Measurements from ENCODE around the gene SLC25A15.

The SLC25A15 gene

DNA sequence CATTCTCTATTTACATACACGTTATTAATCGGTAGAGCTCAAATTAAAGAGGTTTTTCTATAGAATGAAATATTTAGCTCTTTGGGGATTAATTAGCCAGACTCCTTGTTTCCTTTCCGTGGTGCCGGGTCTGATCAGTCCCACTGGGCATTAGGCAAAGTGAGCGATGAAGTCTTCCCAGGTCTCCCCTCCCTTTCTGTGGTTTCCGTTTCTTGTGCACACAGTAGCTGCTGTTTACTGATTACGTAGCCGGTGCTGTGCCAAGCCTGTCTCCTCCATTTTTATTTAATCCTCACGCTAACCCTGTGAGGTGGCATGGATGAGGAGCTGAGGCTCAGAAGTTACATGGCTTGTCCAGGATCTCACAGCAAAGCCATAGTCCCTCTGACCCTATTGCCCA, 9.0 kb downstream of the SLC25A15 start:
- H3K4me1 ChIP-seq (ENCODE audit: control insufficient read depth in 1 of 2, insufficient read depth in 1 of 2, low read depth in 1 of 2, low read length in 1 of 2), result peaks cover 0 to 4% of the 10 kb centered on the region in 2 experiments
- H3K27me3 ChIP-seq, result no peaks in the 10 kb centered on the region
- no peak overlapping the region for H3K4me3 ChIP-seq (ENCODE audit: low read depth in 1 of 2, low read length in 1 of 2)
- H3K27ac ChIP-seq, result no peak overlapping the region
- TF ChIP-seq, protein P1, sequence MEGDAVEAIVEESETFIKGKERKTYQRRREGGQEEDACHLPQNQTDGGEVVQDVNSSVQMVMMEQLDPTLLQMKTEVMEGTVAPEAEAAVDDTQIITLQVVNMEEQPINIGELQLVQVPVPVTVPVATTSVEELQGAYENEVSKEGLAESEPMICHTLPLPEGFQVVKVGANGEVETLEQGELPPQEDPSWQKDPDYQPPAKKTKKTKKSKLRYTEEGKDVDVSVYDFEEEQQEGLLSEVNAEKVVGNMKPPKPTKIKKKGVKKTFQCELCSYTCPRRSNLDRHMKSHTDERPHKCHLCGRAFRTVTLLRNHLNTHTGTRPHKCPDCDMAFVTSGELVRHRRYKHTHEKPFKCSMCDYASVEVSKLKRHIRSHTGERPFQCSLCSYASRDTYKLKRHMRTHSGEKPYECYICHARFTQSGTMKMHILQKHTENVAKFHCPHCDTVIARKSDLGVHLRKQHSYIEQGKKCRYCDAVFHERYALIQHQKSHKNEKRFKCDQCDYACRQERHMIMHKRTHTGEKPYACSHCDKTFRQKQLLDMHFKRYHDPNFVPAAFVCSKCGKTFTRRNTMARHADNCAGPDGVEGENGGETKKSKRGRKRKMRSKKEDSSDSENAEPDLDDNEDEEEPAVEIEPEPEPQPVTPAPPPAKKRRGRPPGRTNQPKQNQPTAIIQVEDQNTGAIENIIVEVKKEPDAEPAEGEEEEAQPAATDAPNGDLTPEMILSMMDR (IDR thresholded peaks at IDR 0.05), result no peak
- H3K36me3 ChIP-seq, result no peaks in the 10 kb centered on the region
- no peaks in the 10 kb centered on the region for H3K9me3 ChIP-seq

DNA sequence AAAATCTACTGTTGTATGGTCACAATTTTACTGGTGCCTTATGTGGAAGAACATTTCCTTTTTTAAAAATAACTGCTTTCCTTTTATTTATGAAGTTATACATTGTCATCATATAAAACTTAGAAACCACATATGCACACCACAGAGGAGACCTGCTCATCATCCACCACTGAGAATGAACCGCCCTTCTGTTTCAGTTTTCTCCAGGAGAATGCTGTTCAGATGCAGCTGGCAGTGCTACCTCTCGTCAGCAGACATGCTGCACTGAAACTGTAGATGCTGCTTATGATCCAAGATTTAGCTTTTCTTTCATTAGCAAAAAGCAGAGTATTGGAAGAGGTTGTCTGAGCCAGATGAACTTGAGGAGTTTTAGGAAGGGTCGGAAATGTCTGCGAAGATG, 10.1 kb downstream of the SLC25A15 start:
- no peaks in the 10 kb centered on the region for H3K36me3 ChIP-seq
- TF ChIP-seq, protein P1 (IDR thresholded peaks at IDR 0.05), result no peak
- H3K27me3 ChIP-seq, result no peaks in the 10 kb centered on the region
- no peaks in the 10 kb centered on the region for H3K9me3 ChIP-seq
- no peak overlapping the region for H3K4me3 ChIP-seq (ENCODE audit: low read depth in 1 of 2, low read length in 1 of 2)
- H3K27ac ChIP-seq, result no peak overlapping the region
- H3K4me1 ChIP-seq (ENCODE audit: control insufficient read depth in 1 of 2, insufficient read depth in 1 of 2, low read depth in 1 of 2, low read length in 1 of 2), result peaks cover 0 to 7% of the 10 kb centered on the region in 2 experiments

DNA sequence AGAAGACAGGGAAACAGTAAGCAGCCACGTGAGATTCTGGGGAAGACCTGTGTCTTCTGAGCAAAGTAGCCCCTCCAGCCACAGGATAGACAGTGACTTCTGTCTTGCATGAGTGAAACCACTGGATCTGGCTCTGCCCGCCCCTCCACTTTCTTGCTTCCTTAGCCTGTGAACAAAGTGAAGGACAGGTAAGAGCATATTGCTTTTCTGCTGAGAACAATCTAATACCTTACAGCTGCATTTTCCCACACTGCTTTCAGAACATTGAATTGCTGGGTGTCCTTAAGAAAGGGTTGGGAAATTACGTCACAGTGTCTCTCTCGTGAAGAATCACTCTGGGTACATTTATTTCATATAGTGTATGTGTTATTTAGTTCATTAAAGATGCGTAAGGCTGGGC, 11.1 kb downstream of the SLC25A15 start:
- Histone ChIP-seq H3K4me3 (ENCODE audit: low read depth in 1 of 2, low read length in 1 of 2) (no peak overlapping the region), H3K27me3 (no peaks in the 10 kb centered on the region), H3K4me1 (ENCODE audit: control insufficient read depth in 1 of 2, insufficient read depth in 1 of 2, low read depth in 1 of 2, low read length in 1 of 2) (peaks cover 0 to 7% of the 10 kb centered on the region in 2 experiments), H3K9me3 (no peaks in the 10 kb centered on the region), H3K36me3 (no peaks in the 10 kb centered on the region), H3K27ac (no peak overlapping the region)
- TF ChIP-seq, protein P1 (IDR thresholded peaks at IDR 0.05), result no peak

DNA sequence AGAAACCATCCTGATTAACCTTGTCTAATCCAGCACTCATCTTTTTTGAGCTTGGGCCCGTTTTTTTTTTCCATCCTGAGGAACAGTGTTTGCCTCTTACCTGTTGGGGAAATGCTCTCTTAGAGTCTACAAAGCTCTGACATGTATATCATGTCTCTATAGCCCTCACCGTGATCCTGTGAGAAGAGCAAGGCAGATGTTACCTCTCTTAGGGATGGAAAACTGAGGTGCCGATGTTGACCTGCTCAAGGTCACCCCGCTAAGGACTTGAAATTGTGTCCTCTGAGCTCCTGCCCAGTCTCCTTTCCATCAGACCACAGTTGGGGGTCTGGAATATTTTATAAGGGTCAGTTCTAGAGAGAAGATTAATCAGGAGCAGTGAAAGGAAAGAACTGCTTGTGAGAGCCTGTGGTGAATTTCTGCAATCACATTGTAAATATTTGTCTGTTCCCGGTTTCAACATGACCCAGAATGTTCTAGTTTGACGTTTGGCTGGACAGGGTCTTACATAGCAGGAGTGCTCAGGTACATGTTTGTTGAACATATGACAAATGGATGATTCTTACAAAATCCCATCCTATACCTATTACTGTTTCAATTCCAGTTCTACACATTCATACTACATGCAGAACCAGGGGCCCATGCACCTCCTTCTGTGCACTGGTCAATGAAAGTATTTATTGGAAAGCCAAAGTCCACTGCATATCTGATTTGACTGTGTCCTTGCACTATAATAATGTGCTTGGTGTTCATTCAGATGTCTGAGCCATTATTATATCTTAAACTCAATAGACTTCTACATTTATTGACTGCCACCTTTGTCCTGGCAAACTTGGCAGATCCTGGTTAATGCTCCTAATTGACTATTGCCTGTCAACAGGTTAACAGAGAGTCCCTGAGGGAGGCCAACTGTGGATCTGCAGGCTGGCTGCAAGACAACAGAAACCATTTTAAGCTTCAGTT, 12.1 kb downstream of the SLC25A15 start:
- Histone ChIP-seq H3K4me1 (ENCODE audit: control insufficient read depth in 1 of 2, insufficient read depth in 1 of 2, low read depth in 1 of 2, low read length in 1 of 2) (peaks cover 0 to 7% of the 10 kb centered on the region in 2 experiments), H3K4me3 (ENCODE audit: low read depth in 1 of 2, low read length in 1 of 2) (no peak overlapping the region), H3K9me3 (no peaks in the 10 kb centered on the region), H3K27me3 (no peaks in the 10 kb centered on the region), H3K27ac (no peak overlapping the region), H3K36me3 (no peaks in the 10 kb centered on the region)
- TF ChIP-seq, protein P1 (IDR thresholded peaks at IDR 0.05), result no peak

DNA sequence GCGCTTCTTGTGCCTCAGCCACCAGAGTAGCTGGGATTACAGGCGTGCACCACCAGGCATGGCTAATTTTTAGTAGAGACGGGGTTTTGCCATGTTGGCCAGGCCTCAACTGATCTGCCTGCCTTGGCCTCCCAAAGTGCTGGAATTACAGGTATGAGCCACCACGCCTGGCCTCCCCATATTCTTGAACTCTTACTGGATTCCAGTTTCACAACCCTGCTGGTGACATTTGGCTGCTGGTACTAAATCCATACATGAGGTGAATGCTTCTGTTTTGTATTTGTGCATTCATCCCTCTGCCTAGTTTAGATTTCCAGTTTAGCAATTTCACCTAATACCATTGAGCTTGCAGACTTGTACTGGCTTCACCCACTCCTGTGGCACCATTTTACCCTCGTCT, 13.9 kb downstream of the SLC25A15 start:
- Histone ChIP-seq H3K9me3 (no peaks in the 10 kb centered on the region), H3K27ac (no peak overlapping the region), H3K27me3 (no peaks in the 10 kb centered on the region), H3K4me3 (ENCODE audit: low read depth in 1 of 2, low read length in 1 of 2) (no peak overlapping the region), H3K4me1 (ENCODE audit: control insufficient read depth in 1 of 2, insufficient read depth in 1 of 2, low read depth in 1 of 2, low read length in 1 of 2) (peaks cover 0 to 7% of the 10 kb centered on the region in 2 experiments), H3K36me3 (no peaks in the 10 kb centered on the region)
- TF ChIP-seq, protein P1 (IDR thresholded peaks at IDR 0.05), result no peak

Data from neutrophil (primary cell).